GM11168 (cell line): ENCODE data around the gene AP1M1.

Experiments
- in situ Hi-C: fragments of 300-500 bp; cut with MboI; formaldehyde crosslinking; loops from one replicate; pipeline ENCODE4 v1.12.0; 2022; ENCODE audit warnings: low sequenced_read_pairs; ENCODE audit not compliant: unreplicated experiment

AP1M1 gene

DNA sequence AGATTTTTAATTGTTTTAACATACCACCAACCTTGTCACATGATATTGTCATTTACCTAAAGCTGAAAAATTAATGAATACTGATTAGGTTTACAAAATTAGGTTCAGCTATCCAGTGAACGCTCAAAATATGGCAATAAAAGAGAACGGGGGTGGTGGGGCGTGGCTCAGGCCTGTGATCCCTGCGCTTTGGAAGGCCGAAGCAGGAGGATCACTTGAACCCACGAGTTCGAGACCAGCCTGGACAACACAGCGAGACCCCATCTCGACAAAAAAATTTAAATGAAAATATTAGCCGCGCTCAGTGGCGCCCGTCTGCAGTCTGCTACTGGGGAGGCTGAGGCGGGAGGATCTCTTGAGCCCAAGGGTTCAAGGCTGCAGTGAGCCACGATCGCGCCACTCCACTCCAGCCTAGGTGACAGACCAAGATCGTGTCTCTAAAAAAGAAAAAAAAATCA lies 13.0 kb upstream of the AP1M1 start:
- in situ Hi-C loops, result loop anchor here (5.0 to 25.0 kb wide), 3 partner anchors 52 to 547 kb away; partner anchors contain the start of gene CYP4F3

DNA sequence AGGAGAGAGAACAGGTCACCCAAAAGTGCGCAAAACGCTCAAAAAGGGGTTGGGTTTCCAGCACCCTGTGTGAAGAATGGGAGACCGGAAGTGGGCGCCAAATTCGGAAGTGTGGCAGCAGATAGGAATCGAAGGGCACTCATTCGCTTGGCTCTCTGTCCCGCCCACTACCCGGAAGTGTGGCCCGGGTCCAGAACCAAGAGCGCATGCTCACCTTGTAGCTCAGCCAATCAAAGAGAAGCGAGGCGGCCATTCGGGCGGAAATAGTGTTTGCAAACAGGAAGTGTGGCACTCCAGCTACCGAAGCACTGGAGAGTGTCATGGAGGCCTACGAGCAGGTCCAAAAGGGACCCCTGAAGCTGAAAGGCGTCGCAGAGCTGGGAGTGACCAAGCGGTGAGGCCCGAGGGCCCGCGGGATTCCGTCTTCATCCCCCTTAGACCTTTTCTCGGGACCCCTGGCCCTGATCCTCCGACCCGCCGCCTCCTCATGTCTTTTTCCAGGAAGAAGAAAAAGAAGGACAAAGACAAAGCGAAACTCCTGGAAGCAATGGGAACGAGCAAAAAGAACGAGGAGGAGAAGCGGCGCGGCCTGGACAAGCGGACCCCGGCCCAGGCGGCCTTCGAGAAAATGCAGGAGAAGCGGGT lies 12.5 kb upstream of the AP1M1 start, which contains the start of gene FAM32A:
TSS of gene FAM32A (plus strand) at position 288 of the 645 bp plus-strand sequence. CDS start at position 321, 33 bp downstream.
- in situ Hi-C loops, result loop anchor here (5.0 to 25.0 kb wide), 2 partner anchors 138 to 548 kb away; partner anchors contain the start of gene CYP4F3

DNA sequence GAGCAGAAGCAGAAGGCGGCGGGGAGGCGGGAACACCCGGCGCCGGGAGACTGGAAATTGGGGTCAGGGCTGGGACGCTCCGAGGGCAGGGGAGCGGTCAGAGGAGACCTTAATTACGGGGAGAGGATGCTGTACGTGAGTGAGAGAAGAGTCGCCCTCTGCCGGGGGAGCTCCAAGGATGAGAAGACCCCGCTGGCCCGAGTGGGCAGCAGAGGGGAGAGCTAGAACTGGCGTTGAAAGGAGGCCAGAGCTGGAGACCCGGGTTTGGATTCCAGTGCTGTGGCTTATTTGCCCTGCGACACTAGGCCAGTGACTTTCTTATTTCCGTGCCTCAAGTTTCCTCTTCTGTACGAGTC lies 12.0 kb upstream of the AP1M1 start:
- in situ Hi-C loops, result loop anchor here (5.0 to 25.0 kb wide), 2 partner anchors 138 to 548 kb away; partner anchors contain the start of gene CYP4F3

GRCh38 chr19:16188521-16188920 lies 9.2 kb upstream of the AP1M1 start:
- in situ Hi-C loops, result loop anchor here (5.0 to 25.0 kb wide), 2 partner anchors 141 to 551 kb away; partner anchors contain the start of gene CYP4F3

GRCh38 chr19:16190198-16190597 lies 7.5 kb upstream of the AP1M1 start:
- in situ Hi-C loops, result loop anchor here (25.0 kb wide), 1 partner anchor 553 kb away; the partner anchor contains the start of gene CYP4F3

DNA sequence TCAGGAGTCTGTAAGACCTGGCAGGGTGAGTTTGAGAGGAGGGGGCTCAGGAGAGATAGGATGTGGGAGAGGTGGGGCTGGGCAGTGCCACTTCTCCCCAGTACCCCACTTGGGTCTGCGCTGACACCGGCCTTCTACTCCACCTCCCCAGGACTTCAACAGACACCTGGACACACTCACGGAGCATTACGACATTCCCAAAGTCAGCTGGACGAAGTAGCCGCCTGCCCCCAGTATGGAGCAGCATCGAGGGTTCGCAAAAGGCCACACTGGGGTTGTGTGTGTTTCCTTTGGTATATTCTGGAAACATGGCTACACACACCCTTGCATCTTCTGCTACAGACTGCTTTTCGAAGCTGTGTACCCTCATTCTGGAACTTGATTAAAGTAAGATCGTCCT lies 7.0 kb upstream of the AP1M1 start:
- in situ Hi-C loops, result loop anchor here (25.0 kb wide), 1 partner anchor 553 kb away; the partner anchor contains the start of gene CYP4F3

DNA sequence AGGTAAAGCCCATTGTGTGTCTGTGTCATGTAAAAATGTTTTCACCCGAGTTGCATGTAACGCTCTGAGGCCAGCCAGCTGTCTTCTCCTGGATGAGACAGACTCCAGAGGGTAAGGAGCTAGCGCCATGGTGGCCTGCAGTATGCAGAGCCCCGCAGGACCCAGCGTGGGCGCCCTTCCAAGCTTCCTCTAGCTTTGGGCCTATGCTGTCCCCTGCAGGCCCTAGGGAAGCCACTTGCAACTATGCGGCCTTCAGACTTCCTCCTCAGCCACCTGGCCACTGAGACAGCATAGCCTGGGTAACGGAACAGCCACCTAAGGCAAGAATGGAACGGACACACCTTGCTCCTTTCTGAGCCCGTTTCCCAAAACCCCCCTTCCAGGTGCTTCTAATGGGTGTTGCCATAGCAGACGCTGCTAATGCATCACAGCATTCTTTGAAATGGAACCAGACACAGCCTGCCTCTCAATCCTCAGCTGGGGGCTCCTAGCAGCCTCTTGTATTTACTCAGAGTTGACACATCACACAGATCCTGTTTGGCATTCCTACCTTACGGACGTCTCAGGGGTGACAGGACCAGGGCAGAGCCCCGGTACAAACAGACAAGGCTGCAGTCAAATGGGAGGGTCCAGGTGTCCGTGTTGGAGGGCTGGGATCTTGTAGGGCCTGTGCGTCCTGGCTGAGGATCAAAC lies 6.3 kb upstream of the AP1M1 start:
- in situ Hi-C loops, result loop anchor here (25.0 kb wide), 1 partner anchor 554 kb away; the partner anchor contains the start of gene CYP4F3

DNA sequence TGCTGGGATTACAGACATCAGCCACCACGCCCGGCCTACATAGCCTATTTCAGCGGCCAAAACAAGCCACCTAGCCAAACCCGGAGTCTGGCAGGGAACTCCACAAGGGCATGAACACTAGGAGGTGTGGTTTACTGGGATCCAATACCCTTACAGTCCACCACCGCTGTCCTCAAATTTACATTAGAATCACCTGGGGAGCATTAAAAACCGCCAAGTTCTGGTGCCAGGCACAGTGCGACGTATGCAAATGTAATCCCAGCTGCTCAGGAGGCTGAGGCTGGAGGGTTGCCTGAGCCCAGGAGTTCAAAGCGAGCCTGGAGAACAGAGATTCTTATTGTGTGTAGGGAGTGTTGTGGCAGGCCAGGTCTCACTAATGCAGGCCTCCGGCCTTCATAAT lies 4.2 kb upstream of the AP1M1 start:
- in situ Hi-C loops, result loop anchor here (25.0 kb wide), 1 partner anchor 556 kb away; the partner anchor contains the start of gene CYP4F3

DNA sequence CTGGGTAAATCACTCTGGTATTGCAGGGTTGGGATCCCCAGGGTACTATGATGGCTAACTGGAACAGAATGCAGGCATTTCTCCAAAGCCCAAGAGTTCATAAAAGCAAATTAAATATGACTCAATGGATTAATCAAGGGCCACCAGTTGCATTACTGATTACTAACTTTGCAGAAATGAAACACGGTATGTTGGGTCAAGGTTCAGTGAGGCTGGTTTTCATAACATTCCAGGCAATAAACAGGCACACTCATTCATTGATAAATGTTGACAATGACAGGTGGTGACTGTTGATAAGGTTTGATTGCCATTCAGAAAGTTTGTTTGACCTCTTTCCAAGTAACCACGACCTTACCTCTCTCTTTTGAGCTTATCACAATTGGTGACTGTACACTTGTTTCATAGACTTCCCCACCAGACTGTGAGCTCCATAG lies 506 bp upstream of the AP1M1 start:
- in situ Hi-C loops, result loop anchor here (25.0 kb wide), 1 partner anchor 560 kb away; the partner anchor contains the start of gene CYP4F3

DNA sequence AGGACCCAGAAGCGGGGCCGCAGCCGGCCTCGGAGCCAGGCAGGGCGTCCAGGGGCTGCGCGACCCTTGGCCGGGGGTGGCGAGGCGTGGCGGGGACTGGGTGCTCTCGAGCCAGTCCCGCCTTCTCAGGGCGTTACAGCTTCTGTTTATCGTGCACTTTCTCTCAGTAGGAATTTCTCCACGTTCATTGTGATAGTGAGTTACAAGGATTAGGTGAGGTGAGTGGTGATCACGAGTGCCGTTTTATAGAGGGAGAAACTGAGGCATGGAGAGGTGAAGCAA lies 600 bp downstream of the AP1M1 start:
- in situ Hi-C loops, result loop anchor here (25.0 kb wide), 1 partner anchor 561 kb away; the partner anchor contains the start of gene CYP4F3

- in situ Hi-C loops, result loop anchor here (25.0 kb wide), 1 partner anchor 562 kb away; the partner anchor contains the start of gene CYP4F3
Measured at GRCh38 chr19:16199275-16199932, 1.7 kb downstream of the AP1M1 start.

GRCh38 chr19:16200038-16201010 lies 2.6 kb downstream of the AP1M1 start:
- in situ Hi-C loops, result no loop called here

DNA sequence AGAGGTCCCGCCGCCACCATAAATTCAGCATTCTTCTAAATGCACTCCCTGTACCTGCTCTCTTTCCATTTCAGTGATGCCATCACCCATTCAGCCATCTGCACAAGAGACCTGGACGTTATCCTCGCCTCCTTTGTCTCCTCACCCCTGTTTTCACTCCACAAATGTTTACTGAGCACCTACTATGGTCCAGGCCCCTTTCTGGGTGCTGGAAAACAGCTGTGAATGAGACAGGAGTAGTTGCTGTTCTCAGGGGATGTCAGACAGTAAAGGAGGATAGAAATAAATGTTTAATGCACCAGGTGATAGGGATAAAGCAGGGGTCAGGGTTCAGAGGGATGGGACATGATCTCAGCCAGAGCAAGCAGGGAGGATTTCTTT lies 3.3 kb downstream of the AP1M1 start:
- in situ Hi-C loops, result no loop called here

GRCh38 chr19:16202320-16203255 lies 4.9 kb downstream of the AP1M1 start:
- in situ Hi-C loops, result no loop called here

GRCh38 chr19:16203256-16204004 lies 5.7 kb downstream of the AP1M1 start:
- in situ Hi-C loops, result no loop called here

DNA sequence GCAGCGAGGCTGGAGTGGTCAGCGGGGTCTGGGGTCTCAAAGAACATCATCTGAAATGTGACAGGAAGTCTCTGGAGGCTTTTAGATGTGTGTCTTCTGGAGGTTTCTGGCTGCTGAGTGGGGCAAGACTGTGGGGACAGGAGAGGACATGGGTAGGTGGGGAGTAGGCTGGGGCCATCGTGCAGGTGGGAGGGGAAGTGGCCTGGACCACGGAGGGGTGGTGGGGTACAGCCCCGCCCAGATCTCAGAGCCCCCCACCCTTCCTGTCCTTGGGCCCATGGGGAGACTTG lies 6.2 kb downstream of the AP1M1 start:
- in situ Hi-C loops, result no loop called here

DNA sequence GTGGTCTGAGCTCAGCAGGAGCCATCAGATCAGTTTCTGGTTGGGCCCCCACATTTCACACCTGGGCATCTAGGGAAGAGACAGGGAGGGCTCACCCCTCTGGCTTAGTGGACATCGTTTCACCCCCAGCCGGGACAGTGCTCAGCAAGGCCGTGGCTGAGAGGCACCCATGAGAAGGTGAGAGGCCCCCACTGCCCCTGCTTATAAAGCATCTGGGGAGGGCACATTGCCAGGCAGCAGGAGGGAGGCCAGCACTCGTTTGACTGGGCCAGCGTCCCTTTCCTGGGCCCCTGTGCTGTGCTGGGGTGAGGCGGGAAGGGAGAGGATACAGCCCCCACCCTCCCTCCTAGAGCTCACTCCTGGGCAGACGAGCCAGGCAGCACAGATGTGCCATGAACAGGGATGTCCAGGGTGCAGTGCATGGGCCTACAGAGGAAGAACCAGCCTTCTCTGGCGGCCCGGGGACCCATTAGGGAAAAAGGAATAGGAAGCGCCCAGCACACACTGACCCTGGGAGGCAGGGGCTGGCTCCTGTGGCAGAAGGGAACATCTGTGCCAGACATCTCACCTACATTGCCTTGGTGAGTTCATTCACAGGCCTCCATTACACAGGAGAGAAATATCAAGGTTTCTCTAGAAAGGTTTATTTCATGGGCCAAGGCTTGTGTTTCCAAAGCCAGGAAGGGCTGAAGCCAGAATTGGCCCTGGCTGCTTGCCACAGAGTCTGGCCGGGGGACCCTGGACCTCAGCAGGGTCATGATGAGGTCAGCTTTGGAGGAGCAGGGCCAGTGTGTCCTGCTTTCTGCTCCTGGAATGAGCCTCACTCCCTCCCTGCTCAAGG lies 7.7 kb downstream of the AP1M1 start:
- in situ Hi-C loops, result no loop called here
